H1 (cell line): Measurements from ENCODE around the gene MUC5B. TPM values are rescaled to one million over a fixed set of nuclear protein-coding genes. Genes with fewer than 3 reads are reported as not detected.

Experiments used
- CEBPB ChIP-seq: IDR thresholded peaks from 2 replicates; pipeline ENCODE4 v1.6.1; 2012; ENCODE audit warnings: low read depth, low read length
- EP300 ChIP-seq, 2 experiments: IDR thresholded peaks; 1 replicate in 1 of 2; 2 replicates in 1 of 2; pipeline ENCODE4 v1.6.1; 2011 to 2012; ENCODE audit warnings: low read depth in 2 of 2, low read length in 2 of 2, mild to moderate bottlenecking in 2 of 2, borderline replicate concordance in 1 of 2, inconsistent platforms in 1 of 2, moderate library complexity in 1 of 2
- RNF2 ChIP-seq: fragments of 200-900, 300-1000 bp; sonication (generic); IDR thresholded peaks from 2 replicates; pipeline ENCODE4 v1.7.1; 2016; ENCODE audit warnings: borderline replicate concordance, low read depth, mild to moderate bottlenecking, antibody characterized with exemption, low read length; ENCODE audit not compliant: poor library complexity, severe bottlenecking; ENCODE audit errors: missing control alignments
- TBP ChIP-seq: IDR thresholded peaks from 2 replicates; pipeline ENCODE4 v1.6.1; 2011; ENCODE audit warnings: low read depth, low read length, improper control_type of control experiment
- ZNF274 ChIP-seq: IDR thresholded peaks from 2 replicates; pipeline ENCODE4 v1.7.0; 2012; ENCODE audit warnings: low read length, borderline replicate concordance; ENCODE audit errors: extremely low read depth
- polyA plus RNA-seq, 7 experiments: library from polyadenylated mRNA; depleted of rRNA in 3 of 7; stranded (reverse) in 5 of 7; unstranded in 2 of 7; fragments of >200 nt in 5 of 7; fragments of 200-250 nt in 2 of 7; gene quantifications; 1 replicate in 5 of 7; 2 replicates in 1 of 7; 4 replicates in 1 of 7; pipeline versions ENCODE4 v1.2.1 to v1.2.3, GENCODE V29; 2011 to 2013; ENCODE audit warnings: missing spikeins in 2 of 7, mixed read lengths in 2 of 7
- total RNA-seq: library from RNA; stranded (reverse); fragmentation: NEBNext Ultra II Directional; extraction: Animal tissue kit (Norgen Biotek cat#: 25700); gene quantifications from 2 replicates; pipeline ENCODE4 v1.2.1, GENCODE V29; 2021
- TF ChIP-seq, protein P1 (sequence below): IDR thresholded peaks from 2 replicates; pipeline ENCODE4 v1.6.1; 2011; ENCODE audit warnings: low read length, improper control_type of control experiment

Gene MUC5B
- total and polyA plus RNA-seq, 2 of the 8 experiments (the other 6 are each of a cell fraction or from before 2014, with no cell fraction given): 0.02 to 0.03 TPM

GRCh38 chr11:1221848-1222311, 986 bp upstream of the MUC5B start (continued):
- TF ChIP-seq EP300 (IDR thresholded peaks at IDR 0.05; ENCODE audit: borderline replicate concordance in 1 of 2, low read depth in 2 of 2, low read length in 2 of 2): no peak
- no peak for TF ChIP-seq CEBPB
- TF ChIP-seq ZNF274: no peak
- TF ChIP-seq, protein P1, sequence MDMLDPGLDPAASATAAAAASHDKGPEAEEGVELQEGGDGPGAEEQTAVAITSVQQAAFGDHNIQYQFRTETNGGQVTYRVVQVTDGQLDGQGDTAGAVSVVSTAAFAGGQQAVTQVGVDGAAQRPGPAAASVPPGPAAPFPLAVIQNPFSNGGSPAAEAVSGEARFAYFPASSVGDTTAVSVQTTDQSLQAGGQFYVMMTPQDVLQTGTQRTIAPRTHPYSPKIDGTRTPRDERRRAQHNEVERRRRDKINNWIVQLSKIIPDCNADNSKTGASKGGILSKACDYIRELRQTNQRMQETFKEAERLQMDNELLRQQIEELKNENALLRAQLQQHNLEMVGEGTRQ: no peak
- TF ChIP-seq TBP: no peak
- TF ChIP-seq RNF2: no peak
